Measurements from ENCODE around the gene ZNF784. TPM values are rescaled to one million over a fixed set of nuclear protein-coding genes. Genes with fewer than 3 reads are reported as not detected.

ZNF784 gene
- polyA plus RNA-seq, 4 donors, result 9.5 to 16.3 (median 11.0) TPM

Other genes starting within 250 kb of the ZNF784 start
- gene TMEM190, start 247.7 kb downstream of the ZNF784 start, polyA plus RNA-seq, result under 1 TPM in 2 of 4 donors, not detected in 2; 0.30 to 0.31 TPM
- gene TMEM238, start 240.3 kb downstream of the ZNF784 start, polyA plus RNA-seq, result 1 to 10 TPM in 3 of 4 donors, not detected in 1; 1.6 to 9.4 (median 2.2) TPM
- gene RPL28, start 238.6 kb downstream of the ZNF784 start, polyA plus RNA-seq, result 1,000 to 10,000 TPM; 1,338 to 2,360 (median 2,018) TPM
- 10 to 100 TPM in 2 of 4 donors, 1 to 10 TPM in 2; 7.2 to 30.1 (median 16.4) TPM for gene UBE2S, start 216.8 kb downstream of the ZNF784 start, polyA plus RNA-seq
- gene SHISA7, start 181.3 kb downstream of the ZNF784 start, polyA plus RNA-seq, result under 1 TPM in 2 of 4 donors, not detected in 2; 0.12 to 0.21 TPM
- gene ISOC2, start 162.9 kb downstream of the ZNF784 start, polyA plus RNA-seq, result 100 to 1,000 TPM in 1 of 4 donors, 10 to 100 TPM in 3; 28.8 to 164 (median 78.4) TPM
- gene C19orf85, start 159.8 kb downstream of the ZNF784 start, polyA plus RNA-seq, result not detected
- 1 to 10 TPM; 1.1 to 7.0 (median 5.0) TPM for gene ZNF628, start 147.9 kb downstream of the ZNF784 start, polyA plus RNA-seq
- 10 to 100 TPM in 1 of 4 donors, 1 to 10 TPM in 3; 5.8 to 10.2 (median 7.8) TPM for gene NAT14, start 139.4 kb downstream of the ZNF784 start, polyA plus RNA-seq
- 1 to 10 TPM in 1 of 4 donors, under 1 TPM in 2, not detected in 1; 0.49 to 2.2 (median 0.54) TPM for gene SSC5D, start 136.1 kb downstream of the ZNF784 start, polyA plus RNA-seq
- gene SBK2, start 87.4 kb downstream of the ZNF784 start, polyA plus RNA-seq, result under 1 TPM in 1 of 4 donors, not detected in 3; 0.06 TPM
- under 1 TPM in 2 of 4 donors, not detected in 2; 0.18 to 0.39 TPM for gene SBK3, start 79.0 kb downstream of the ZNF784 start, polyA plus RNA-seq
- 10 to 100 TPM in 1 of 4 donors, 1 to 10 TPM in 3; 2.2 to 12.7 (median 4.8) TPM for gene ZNF579, start 43.7 kb downstream of the ZNF784 start, polyA plus RNA-seq
- gene FIZ1, start 25.0 kb downstream of the ZNF784 start, polyA plus RNA-seq, result 10 to 100 TPM in 1 of 4 donors, 1 to 10 TPM in 3; 7.2 to 13.0 (median 7.4) TPM
- 10 to 100 TPM; 23.2 to 63.5 (median 45.7) TPM for gene ZNF524, start 24.3 kb downstream of the ZNF784 start, polyA plus RNA-seq
- gene ZNF865, start 18.9 kb downstream of the ZNF784 start, polyA plus RNA-seq, result 10 to 100 TPM in 1 of 4 donors, 1 to 10 TPM in 3; 4.0 to 10.3 (median 5.5) TPM
- gene ZNF580, start 16.4 kb upstream of the ZNF784 start, polyA plus RNA-seq, result 10 to 100 TPM in 3 of 4 donors, 1 to 10 TPM in 1; 8.3 to 28.5 (median 16.6) TPM
- 10 to 100 TPM; 15.9 to 29.2 (median 23.3) TPM for gene ZNF581, start 19.1 kb upstream of the ZNF784 start, polyA plus RNA-seq
- 10 to 100 TPM in 1 of 4 donors, 1 to 10 TPM in 3; 2.5 to 12.1 (median 5.6) TPM for gene CCDC106, start 23.6 kb upstream of the ZNF784 start, polyA plus RNA-seq
- 100 to 1,000 TPM in 2 of 4 donors, 10 to 100 TPM in 2; 74.0 to 161 (median 115) TPM for gene U2AF2, start 30.5 kb upstream of the ZNF784 start, polyA plus RNA-seq
- 100 to 1,000 TPM; 149 to 193 (median 168) TPM for gene EPN1, start 50.7 kb upstream of the ZNF784 start, polyA plus RNA-seq
- gene NLRP9, start 113.8 kb upstream of the ZNF784 start, polyA plus RNA-seq, result under 1 TPM in 2 of 4 donors, not detected in 2; 0.01 TPM
- under 1 TPM in 2 of 4 donors, not detected in 2; 0.04 to 0.25 TPM for gene RFPL4A, start 134.5 kb upstream of the ZNF784 start, polyA plus RNA-seq
- not detected for gene RFPL4AL1, start 144.6 kb upstream of the ZNF784 start, polyA plus RNA-seq
- gene NLRP11, start 207.4 kb upstream of the ZNF784 start, polyA plus RNA-seq, result under 1 TPM in 2 of 4 donors, not detected in 2; 0.07 to 0.10 TPM
- gene NLRP4, start 212.0 kb upstream of the ZNF784 start, polyA plus RNA-seq, result under 1 TPM in 1 of 4 donors, not detected in 3; 0.09 TPM